Measurements from ENCODE around the gene BUB3.
"Not testable (repeated sequence)": the region's sequence is repeated elsewhere in the genome, so short reads cannot be mapped to it uniquely, and the experiment has no call there.

The BUB3 gene

DNA sequence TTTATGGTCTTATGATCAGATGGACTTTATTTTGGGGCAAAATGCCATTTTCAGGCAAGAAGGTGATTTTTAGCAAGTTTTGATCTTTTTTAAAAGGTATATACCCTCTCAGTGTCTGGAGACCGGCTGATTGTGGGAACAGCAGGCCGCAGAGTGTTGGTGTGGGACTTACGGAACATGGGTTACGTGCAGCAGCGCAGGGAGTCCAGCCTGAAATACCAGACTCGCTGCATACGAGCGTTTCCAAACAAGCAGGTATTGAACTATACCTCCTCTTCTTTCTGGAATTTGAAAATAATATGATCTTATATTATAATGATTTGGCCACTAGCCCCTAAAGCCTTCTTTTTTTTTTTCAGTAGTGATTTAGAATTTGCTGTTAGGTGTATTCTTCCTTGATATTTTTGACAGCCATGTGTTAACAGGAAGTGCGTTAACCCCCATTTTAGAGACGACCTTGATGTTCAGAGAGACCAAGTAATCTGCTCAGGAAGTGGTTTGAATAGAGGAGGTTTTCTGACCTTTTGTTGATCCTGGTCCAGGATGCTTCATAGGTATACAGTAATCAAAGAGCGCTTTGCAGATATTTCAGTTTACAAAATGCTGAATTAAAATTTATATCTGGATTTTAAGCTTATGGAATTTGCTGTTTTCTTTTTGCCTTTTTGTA, 6.2 kb downstream of the BUB3 start:
- no peaks in the 10 kb centered on the region for H3K9me3 ChIP-seq (ENCODE audit: control insufficient read depth, insufficient read depth, low read depth, low read length)
- peaks cover 95% of the 10 kb centered on the region for H3K36me3 ChIP-seq (ENCODE audit: control insufficient read depth, insufficient read depth, low read length)
- H3K27ac ChIP-seq (ENCODE audit: low read depth, low read length): no peak overlapping the region
- no peaks in the 10 kb centered on the region for H3K27me3 ChIP-seq (ENCODE audit: control insufficient read depth, insufficient read depth, low read length)
- H3K4me3 ChIP-seq (ENCODE audit: low read depth, low read length): no peak overlapping the region
- H3K4me1 ChIP-seq (ENCODE audit: control insufficient read depth, insufficient read depth, low read length): 0 out of 2 replicates have a peak, but pooled peaks cover 7% of the 10 kb centered on the region
- no peak overlapping the region for H3K9ac ChIP-seq (ENCODE audit: low read length)

DNA sequence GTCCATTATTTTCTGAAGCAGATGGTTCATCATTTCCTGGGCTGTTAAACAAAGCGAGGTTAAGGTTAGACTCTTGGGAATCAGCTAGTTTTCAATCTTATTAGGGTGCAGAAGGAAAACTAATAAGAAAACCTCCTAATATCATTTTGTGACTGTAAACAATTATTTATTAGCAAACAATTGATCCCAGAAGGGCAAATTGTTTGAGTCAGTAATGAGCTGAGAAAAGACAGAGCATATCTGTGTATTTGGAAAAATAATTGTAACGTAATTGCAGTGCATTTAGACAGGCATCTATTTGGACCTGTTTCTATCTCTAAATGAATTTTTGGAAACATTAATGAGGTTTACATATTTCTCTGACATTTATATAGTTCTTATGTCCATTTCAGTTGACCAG, 10.1 kb downstream of the BUB3 start:
- Histone ChIP-seq H3K27me3 (ENCODE audit: control insufficient read depth, insufficient read depth, low read length) (no peaks in the 10 kb centered on the region), H3K27ac (ENCODE audit: low read depth, low read length) (no peak overlapping the region), H3K9ac (ENCODE audit: low read length) (no peak overlapping the region), H3K4me3 (ENCODE audit: low read depth, low read length) (no peak overlapping the region), H3K9me3 (ENCODE audit: control insufficient read depth, insufficient read depth, low read depth, low read length) (no peaks in the 10 kb centered on the region), H3K36me3 (ENCODE audit: control insufficient read depth, insufficient read depth, low read length) (peaks cover 90% of the 10 kb centered on the region), H3K4me1 (ENCODE audit: control insufficient read depth, insufficient read depth, low read length) (no peaks in the 10 kb centered on the region)

DNA sequence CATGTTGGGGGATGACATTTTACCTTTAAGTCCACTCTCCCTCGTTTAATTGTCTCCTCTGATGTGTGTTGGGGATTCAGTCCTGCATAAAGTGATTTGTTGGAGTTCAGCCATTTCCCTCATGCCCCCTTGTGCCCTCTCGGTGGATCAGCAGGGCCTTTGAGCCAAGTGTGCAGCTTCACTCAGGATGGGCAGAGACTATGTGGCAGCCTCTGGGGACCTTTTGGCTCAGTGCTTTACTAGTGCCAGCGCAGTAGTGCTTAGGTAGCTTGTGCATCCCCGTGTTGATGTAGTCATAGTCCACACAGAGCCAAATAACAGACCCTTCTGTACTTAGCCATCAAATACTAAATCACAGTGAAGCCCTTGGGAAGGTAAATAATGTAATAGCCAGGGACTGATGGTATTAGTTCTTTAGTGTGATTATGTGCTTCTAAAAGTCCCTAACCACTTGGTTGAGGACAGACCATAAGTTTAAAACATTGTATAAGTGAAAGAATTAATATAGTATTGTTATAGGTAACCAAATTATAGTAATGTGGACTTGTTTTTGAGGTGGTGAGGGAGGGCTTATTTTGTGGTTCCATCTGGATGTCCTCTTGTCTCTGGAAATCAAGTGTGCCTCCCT, 11.4 kb downstream of the BUB3 start:
- H3K27ac ChIP-seq (ENCODE audit: low read depth, low read length): no peak overlapping the region
- H3K4me1 ChIP-seq (ENCODE audit: control insufficient read depth, insufficient read depth, low read length): no peaks in the 10 kb centered on the region
- no peak overlapping the region for H3K4me3 ChIP-seq (ENCODE audit: low read depth, low read length)
- no peaks in the 10 kb centered on the region for H3K27me3 ChIP-seq (ENCODE audit: control insufficient read depth, insufficient read depth, low read length)
- no peaks in the 10 kb centered on the region for H3K9me3 ChIP-seq (ENCODE audit: control insufficient read depth, insufficient read depth, low read depth, low read length)
- H3K9ac ChIP-seq (ENCODE audit: low read length): no peak overlapping the region
- peaks cover 82% of the 10 kb centered on the region for H3K36me3 ChIP-seq (ENCODE audit: control insufficient read depth, insufficient read depth, low read length)

DNA sequence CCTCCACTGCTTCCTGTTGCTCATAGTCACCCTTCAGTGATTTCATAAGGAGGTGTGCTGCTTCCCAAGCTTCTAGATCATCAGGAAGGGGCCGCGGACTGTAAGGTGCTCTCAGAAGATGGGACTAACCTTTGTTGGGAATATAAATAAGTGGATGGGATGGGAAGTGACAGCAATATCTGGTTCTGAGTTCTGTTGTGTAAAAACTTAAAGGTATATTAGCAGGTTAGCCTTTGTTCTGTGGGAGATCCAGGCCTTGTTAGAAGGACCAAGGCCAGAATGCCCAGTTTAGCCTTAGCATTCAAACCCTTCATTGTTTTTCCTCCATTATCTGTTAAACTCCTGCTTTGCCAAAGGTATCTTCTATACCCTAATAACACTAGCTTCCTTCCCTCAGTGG, 12.4 kb downstream of the BUB3 start:
- H3K9ac ChIP-seq (ENCODE audit: low read length): no peak overlapping the region
- H3K27me3 ChIP-seq (ENCODE audit: control insufficient read depth, insufficient read depth, low read length): no peaks in the 10 kb centered on the region
- H3K4me1 ChIP-seq (ENCODE audit: control insufficient read depth, insufficient read depth, low read length): no peaks in the 10 kb centered on the region
- H3K9me3 ChIP-seq (ENCODE audit: control insufficient read depth, insufficient read depth, low read depth, low read length): no peaks in the 10 kb centered on the region
- H3K4me3 ChIP-seq (ENCODE audit: low read depth, low read length): no peak overlapping the region
- peaks cover 72% of the 10 kb centered on the region for H3K36me3 ChIP-seq (ENCODE audit: control insufficient read depth, insufficient read depth, low read length)
- H3K27ac ChIP-seq (ENCODE audit: low read depth, low read length): no peak overlapping the region

DNA sequence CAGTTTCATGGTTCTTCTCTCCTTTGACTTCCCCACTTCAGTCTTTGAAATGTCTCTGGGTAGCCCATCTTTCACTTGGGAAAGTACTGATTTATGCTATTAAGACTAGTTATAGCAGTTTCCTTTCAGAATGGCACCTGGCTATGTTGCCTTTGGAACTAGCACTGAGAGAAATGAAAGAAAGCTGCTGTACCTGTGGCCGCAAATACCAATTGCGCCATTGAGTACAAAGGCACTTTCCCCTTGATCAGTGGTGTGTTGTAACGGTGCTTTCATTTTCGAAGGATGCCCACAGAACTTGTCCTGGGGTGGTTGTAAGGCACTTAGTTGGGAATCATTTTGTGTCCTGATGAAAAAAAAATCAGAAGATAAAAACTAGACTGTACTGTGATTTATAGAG, 16.8 kb downstream of the BUB3 start:
- H3K36me3 ChIP-seq (ENCODE audit: control insufficient read depth, insufficient read depth, low read length): peaks cover 39% of the 10 kb centered on the region
- H3K9ac ChIP-seq (ENCODE audit: low read length): no peak overlapping the region
- H3K27ac ChIP-seq (ENCODE audit: low read depth, low read length): no peak overlapping the region
- H3K4me1 ChIP-seq (ENCODE audit: control insufficient read depth, insufficient read depth, low read length): no peaks in the 10 kb centered on the region
- H3K4me3 ChIP-seq (ENCODE audit: low read depth, low read length): no peak overlapping the region
- no peaks in the 10 kb centered on the region for H3K9me3 ChIP-seq (ENCODE audit: control insufficient read depth, insufficient read depth, low read depth, low read length)
- no peaks in the 10 kb centered on the region for H3K27me3 ChIP-seq (ENCODE audit: control insufficient read depth, insufficient read depth, low read length)

DNA sequence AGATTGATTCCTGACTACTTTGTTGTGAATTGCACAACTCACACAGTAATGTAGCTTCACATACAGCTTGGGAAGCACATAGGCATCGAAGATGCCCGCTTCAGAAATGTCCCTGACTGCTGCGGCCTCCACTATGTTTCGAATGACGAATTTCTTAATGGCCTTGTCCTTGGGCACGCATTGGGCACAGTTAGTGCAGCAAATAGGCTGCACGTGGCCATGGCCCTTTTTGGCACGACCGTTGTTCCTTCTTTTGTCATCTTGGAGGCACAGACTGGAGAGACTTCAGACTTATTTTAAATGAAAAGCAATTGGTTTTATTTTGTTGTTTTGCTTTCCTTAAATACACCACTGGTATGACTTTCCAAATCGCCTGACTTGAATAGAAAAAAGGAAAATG, 17.4 kb downstream of the BUB3 start:
- not testable (repeated sequence) for H3K4me3 ChIP-seq (ENCODE audit: low read depth, low read length); H3K27me3 ChIP-seq (ENCODE audit: control insufficient read depth, insufficient read depth, low read length); H3K27ac ChIP-seq (ENCODE audit: low read depth, low read length); H3K9ac ChIP-seq (ENCODE audit: low read length); H3K9me3 ChIP-seq (ENCODE audit: control insufficient read depth, insufficient read depth, low read depth, low read length); H3K4me1 ChIP-seq (ENCODE audit: control insufficient read depth, insufficient read depth, low read length)
- H3K36me3 ChIP-seq (ENCODE audit: control insufficient read depth, insufficient read depth, low read length): peaks cover 33% of the 10 kb centered on the region

DNA sequence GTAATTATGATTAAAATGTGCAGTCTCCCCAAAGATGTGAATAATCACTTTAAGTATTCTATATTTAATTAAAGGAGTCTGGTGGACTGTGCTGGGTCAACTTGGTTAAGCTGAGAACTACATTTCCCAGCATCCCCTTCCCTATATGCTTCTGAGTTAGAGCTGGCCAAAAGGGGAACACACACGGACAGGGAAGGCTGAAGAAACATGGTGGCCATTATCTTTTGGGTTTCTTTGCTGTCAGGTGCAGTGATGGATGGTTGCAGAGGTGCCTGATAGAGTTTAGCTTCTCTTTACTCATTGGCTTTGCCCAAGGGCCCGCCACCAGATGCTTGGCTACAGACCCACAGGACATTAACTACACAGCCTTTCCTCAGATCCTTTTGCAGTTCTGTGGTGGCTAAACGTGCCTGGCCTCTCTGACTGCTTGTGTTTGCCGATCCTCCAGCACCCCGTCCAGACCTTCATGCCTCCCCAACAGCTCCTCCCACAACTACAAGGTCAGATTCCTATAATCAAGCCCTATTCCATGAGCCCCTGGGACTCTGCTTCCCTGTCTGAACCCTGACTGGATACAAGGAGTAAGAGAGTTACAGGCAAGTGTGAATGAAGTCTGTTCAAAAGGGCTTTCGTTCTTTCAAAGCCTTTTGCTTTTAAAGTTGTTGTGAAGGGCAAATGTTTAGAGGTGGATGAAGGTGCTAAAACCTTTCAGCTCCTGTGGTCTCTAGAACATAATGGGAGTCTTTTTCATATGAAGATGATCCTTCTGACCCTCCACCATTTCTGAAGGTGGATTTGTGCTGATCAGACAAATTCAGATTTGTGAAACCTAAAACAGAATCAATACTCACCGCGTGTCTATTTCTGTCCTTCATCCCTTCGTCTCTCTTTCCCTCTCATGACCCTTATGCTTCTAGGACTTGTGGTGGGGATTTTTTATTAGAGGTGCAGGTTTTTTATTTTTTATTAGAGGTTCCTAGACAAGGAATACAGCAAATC, 21.5 kb downstream of the BUB3 start:
- Histone ChIP-seq H3K27ac (ENCODE audit: low read depth, low read length) (no peak overlapping the region), H3K36me3 (ENCODE audit: control insufficient read depth, insufficient read depth, low read length) (peaks cover 13% of the 10 kb centered on the region; the same call in 1 of the 2 replicates), H3K4me3 (ENCODE audit: low read depth, low read length) (no peak overlapping the region), H3K27me3 (ENCODE audit: control insufficient read depth, insufficient read depth, low read length) (no peaks in the 10 kb centered on the region), H3K4me1 (ENCODE audit: control insufficient read depth, insufficient read depth, low read length) (no peaks in the 10 kb centered on the region), H3K9me3 (ENCODE audit: control insufficient read depth, insufficient read depth, low read depth, low read length) (no peaks in the 10 kb centered on the region), H3K9ac (ENCODE audit: low read length) (no peak overlapping the region)

DNA sequence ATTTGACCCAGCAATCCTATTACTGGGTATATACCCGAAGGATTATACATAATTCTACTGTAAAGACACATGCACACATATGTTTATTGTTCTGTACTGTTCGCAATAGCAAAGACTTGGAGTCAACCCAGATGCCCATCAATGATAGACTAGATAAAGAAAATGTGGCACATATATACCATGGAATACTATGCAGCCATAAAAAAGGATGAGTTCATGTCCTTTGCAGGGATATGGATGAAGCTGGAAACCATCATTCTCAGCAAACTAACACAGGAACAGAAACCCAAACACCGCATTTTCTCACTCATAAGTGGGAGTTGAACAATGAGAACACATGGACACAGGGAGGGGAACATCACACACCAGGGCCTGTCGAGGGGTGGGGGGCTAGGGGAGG, 24.2 kb downstream of the BUB3 start:
- H3K4me3 ChIP-seq (ENCODE audit: low read depth, low read length); H3K4me1 ChIP-seq (ENCODE audit: control insufficient read depth, insufficient read depth, low read length); H3K27ac ChIP-seq (ENCODE audit: low read depth, low read length); H3K9ac ChIP-seq (ENCODE audit: low read length); H3K9me3 ChIP-seq (ENCODE audit: control insufficient read depth, insufficient read depth, low read depth, low read length); H3K36me3 ChIP-seq (ENCODE audit: control insufficient read depth, insufficient read depth, low read length); H3K27me3 ChIP-seq (ENCODE audit: control insufficient read depth, insufficient read depth, low read length): not testable (repeated sequence)

DNA sequence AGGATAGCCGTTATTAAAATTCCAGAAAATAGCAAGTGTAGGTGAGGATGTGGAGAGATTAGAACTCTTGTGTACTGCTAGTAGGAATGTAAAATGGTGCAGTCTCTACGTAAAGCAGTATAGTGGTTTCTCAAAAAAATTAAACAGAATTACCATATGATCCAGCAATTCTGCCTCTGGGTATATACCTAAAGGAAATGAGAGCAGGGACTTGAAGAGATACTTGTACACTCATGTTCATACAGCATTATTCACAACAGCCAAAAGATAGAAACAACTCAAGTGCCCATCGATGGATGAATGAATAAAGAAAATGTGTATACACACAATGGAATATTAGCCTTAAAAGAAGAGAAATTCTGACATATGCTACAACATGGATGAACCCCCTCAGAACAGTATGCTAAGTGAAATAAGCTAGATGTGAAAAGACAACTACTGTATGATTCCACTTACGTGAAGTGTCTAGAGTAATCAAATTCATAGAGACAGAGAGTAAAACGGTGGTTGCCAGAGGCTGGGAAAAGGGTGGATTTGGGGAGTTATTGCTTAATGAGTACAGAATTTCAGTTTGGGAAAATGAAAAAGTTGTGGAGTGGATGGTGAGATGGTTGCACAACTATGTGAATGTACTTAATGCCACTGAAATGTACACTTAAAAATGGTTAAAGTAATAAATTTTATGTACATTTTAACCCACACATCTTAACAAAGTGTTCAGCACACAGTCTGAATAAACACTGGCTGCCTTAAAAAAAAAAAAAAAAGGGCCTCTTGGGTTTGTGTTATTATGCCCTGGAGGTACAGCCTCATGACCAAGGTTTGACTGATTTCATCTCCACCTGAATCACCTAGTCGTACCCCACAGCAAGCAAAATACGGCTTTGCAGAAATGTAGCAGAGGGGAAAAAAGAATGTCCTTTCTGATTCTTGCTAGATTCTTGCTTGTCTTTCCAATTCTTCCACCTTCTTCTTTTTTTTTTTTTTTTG, 26.2 kb downstream of the BUB3 start:
- Histone ChIP-seq H3K4me3 (ENCODE audit: low read depth, low read length) (no peak overlapping the region), H3K36me3 (ENCODE audit: control insufficient read depth, insufficient read depth, low read length) (peaks cover 9% of the 10 kb centered on the region; the same call in 1 of the 2 replicates)

DNA sequence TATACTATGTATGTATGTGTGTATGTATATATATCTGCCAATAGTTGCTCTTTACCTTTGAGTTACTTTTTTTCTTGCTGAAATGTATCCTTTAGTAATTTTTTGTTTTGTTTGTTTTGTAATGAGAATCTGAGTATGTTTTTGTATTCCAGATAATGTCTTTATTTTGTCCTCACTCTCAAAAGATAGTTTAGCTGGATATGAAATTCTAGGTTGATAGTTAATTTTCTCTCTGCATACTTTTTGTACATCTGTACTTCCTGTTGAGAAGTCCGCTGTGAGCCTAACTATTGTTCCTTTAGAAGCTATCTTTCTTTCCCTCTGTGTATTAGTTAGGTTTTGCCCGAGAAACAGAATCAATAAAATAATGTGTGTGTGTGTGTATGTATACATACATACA, 29.5 kb downstream of the BUB3 start:
- H3K4me1 ChIP-seq (ENCODE audit: control insufficient read depth, insufficient read depth, low read length): no peaks in the 10 kb centered on the region
- H3K9me3 ChIP-seq (ENCODE audit: control insufficient read depth, insufficient read depth, low read depth, low read length): peaks cover 5% of the 10 kb centered on the region; the same call in 1 of the 2 replicates
- no peak overlapping the region for H3K9ac ChIP-seq (ENCODE audit: low read length)
- no peak overlapping the region for H3K27ac ChIP-seq (ENCODE audit: low read depth, low read length)
- no peaks in the 10 kb centered on the region for H3K27me3 ChIP-seq (ENCODE audit: control insufficient read depth, insufficient read depth, low read length)
- H3K36me3 ChIP-seq (ENCODE audit: control insufficient read depth, insufficient read depth, low read length): no peaks in the 10 kb centered on the region
- H3K4me3 ChIP-seq (ENCODE audit: low read depth, low read length): no peak overlapping the region

More for the DNA sequence above, 26.2 kb downstream of the BUB3 start:
- H3K27ac ChIP-seq (ENCODE audit: low read depth, low read length): no peak overlapping the region
- H3K9me3 ChIP-seq (ENCODE audit: control insufficient read depth, insufficient read depth, low read depth, low read length): peaks cover 5% of the 10 kb centered on the region; the same call in 1 of the 2 replicates
- H3K4me1 ChIP-seq (ENCODE audit: control insufficient read depth, insufficient read depth, low read length): no peaks in the 10 kb centered on the region
- no peak overlapping the region for H3K9ac ChIP-seq (ENCODE audit: low read length)
- H3K27me3 ChIP-seq (ENCODE audit: control insufficient read depth, insufficient read depth, low read length): no peaks in the 10 kb centered on the region
